HepG2 (cell line): ENCODE results near the gene ADIRF. TPM values are rescaled to one million over a fixed set of nuclear protein-coding genes. Genes with fewer than 3 reads are reported as not detected.
A peak's percentile ranks its signal among the peaks of the same experiment; 100 is the strongest.

ENCODE experiments used
- ATAC-seq: fragments of 200-7000 bp; cut with Tn5 transposase; 3 replicates; pipeline ENCODE4 v1.9.1; 2020; ENCODE audit warnings: mild to moderate bottlenecking, moderate library complexity
- BruUV-seq: library from RNA; stranded (reverse); fragments of 400-500 nt; replicated peaks from 2 replicates; lab custom pipeline; 2021; lab: Mats Ljungman, UMichigan
- CTCF ChIA-PET: fragments of 300-600 bp; formaldehyde crosslinking; extraction: SDS; loops from one replicate; lab custom pipeline; 2021; ENCODE audit warnings: low total read pairs, inconsistent platforms, low intra/inter-chr PET ratio; lab: Yijun Ruan, JAX
- POLR2A ChIA-PET: fragments of 350-600 bp; sonication (Branson Sonifier 250); formaldehyde crosslinking; loops from one replicate; lab custom pipeline; 2020; ENCODE audit warnings: antibody characterized with exemption, inconsistent platforms; lab: Yijun Ruan, JAX
- DNase-seq: peaks from one replicate; pipeline ENCODE4 v3.0.0-alpha.2; 2015; ENCODE audit warnings: low spot score
- FAIRE-seq: peaks from 3 replicates; lab custom pipeline; 2011; peaks lifted over from hg19 to GRCh38; lab: Jason Lieb, UNC
- H2AFZ ChIP-seq: one replicate; pipeline ENCODE4 v1.6.1; 2011; ENCODE audit warnings: low read length, inconsistent platforms
- H3K27ac ChIP-seq: fragments of 300-600 bp; 3 replicates; pipeline ENCODE4 v1.8.0; 2011; ENCODE audit warnings: mixed run types, mild to moderate bottlenecking, mixed read lengths, low read length, inconsistent platforms; ENCODE audit not compliant: insufficient read depth; ENCODE audit errors: extremely low read length
- H3K27me3 ChIP-seq, 2 experiments: fragments of 200-600 bp in 1 of 2; 2 replicates in 1 of 2; 3 replicates in 1 of 2; pipeline versions ENCODE4 v1.6.0 to v1.8.0; 2011; ENCODE audit warnings: low read length in 2 of 2, mild to moderate bottlenecking in 2 of 2, moderate library complexity in 2 of 2, inconsistent platforms in 1 of 2; ENCODE audit not compliant: insufficient read depth in 2 of 2, control insufficient read depth in 1 of 2
- H3K36me3 ChIP-seq, 2 experiments: fragments of 200-600 bp in 1 of 2; replicated peaks in 1 of 2; 2 replicates in 1 of 2; 3 replicates in 1 of 2; pipeline versions ENCODE4 v1.5.1 to v1.8.0; 2011; ENCODE audit warnings: low read length in 2 of 2, inconsistent platforms in 1 of 2; ENCODE audit not compliant: insufficient read depth in 2 of 2, control insufficient read depth in 1 of 2
- H3K4me1 ChIP-seq: 2 replicates; pipeline ENCODE4 v1.5.1; 2012; ENCODE audit warnings: low read length, inconsistent platforms; ENCODE audit not compliant: insufficient read depth
- H3K4me2 ChIP-seq: 2 replicates; pipeline ENCODE4 v1.6.0; 2011; ENCODE audit warnings: low read depth, low read length, inconsistent platforms
- H3K4me3 ChIP-seq, 3 experiments: fragments of 200-600 bp in 1 of 3; sonication (generic), shearing (Covaris generic) in 1 of 3; replicated peaks in 1 of 3; 2 replicates each; pipeline ENCODE4 v1.5.1; 2011 to 2016; ENCODE audit warnings: low read length in 3 of 3, inconsistent platforms in 2 of 3, low read depth in 2 of 3, mild to moderate bottlenecking in 2 of 3, control low read depth in 1 of 3, mixed read lengths in 1 of 3; ENCODE audit not compliant: insufficient read depth in 1 of 3
- H3K79me2 ChIP-seq: one replicate; pipeline ENCODE4 v1.6.1; 2011; ENCODE audit warnings: low read length, inconsistent platforms; ENCODE audit not compliant: insufficient read depth
- H3K9ac ChIP-seq: 2 replicates; pipeline ENCODE4 v1.6.0; 2011; ENCODE audit warnings: mild to moderate bottlenecking, low read depth, low read length, inconsistent platforms; ENCODE audit not compliant: insufficient read depth
- H3K9me3 ChIP-seq: 2 replicates; pipeline ENCODE4 v1.5.1; 2012; ENCODE audit warnings: mild to moderate bottlenecking, low read length
- H4K20me1 ChIP-seq: 2 replicates; pipeline ENCODE4 v1.6.0; 2011; ENCODE audit warnings: inconsistent platforms, mild to moderate bottlenecking, low read length, moderate library complexity; ENCODE audit not compliant: insufficient read depth
- CBX1 ChIP-seq: IDR thresholded peaks from one replicate; pipeline ENCODE4 v1.6.1; 2016; ENCODE audit warnings: antibody characterized with exemption, low read depth
- CCDC6 ChIP-seq: sonication (generic); formaldehyde crosslinking; IDR thresholded peaks from 2 replicates; pipeline ENCODE4 v1.8.1; 2022; ENCODE audit warnings: mild to moderate bottlenecking, missing genetic modification reagents, moderate library complexity
- POGZ ChIP-seq: sonication (generic); formaldehyde crosslinking; IDR thresholded peaks from 2 replicates; pipeline ENCODE4 v1.4.0; 2020; ENCODE audit warnings: mild to moderate bottlenecking, missing genetic modification reagents
- POLR2G ChIP-seq: fragments of 200-400 bp; formaldehyde crosslinking; IDR thresholded peaks from 2 replicates; pipeline ENCODE4 v1.6.1; 2018; ENCODE audit warnings: mild to moderate bottlenecking, low read depth, low read length, moderate library complexity
- SKI ChIP-seq: fragments of 450-650 bp; IDR thresholded peaks from one replicate; pipeline ENCODE4 v1.6.1; 2018; ENCODE audit warnings: mild to moderate bottlenecking; ENCODE audit not compliant: partially characterized antibody
- SP140L ChIP-seq: sonication (generic); formaldehyde crosslinking; IDR thresholded peaks from 2 replicates; pipeline ENCODE4 v1.4.0; 2020; ENCODE audit warnings: missing genetic modification reagents, borderline replicate concordance
- YEATS2 ChIP-seq: sonication (generic); formaldehyde crosslinking; IDR thresholded peaks from 2 replicates; pipeline ENCODE4 v1.4.0; 2020; ENCODE audit warnings: missing genetic modification reagents, borderline replicate concordance
- ZNF556 ChIP-seq: sonication (generic); formaldehyde crosslinking; IDR thresholded peaks from 2 replicates; pipeline ENCODE4 v1.4.0; 2020; ENCODE audit warnings: mild to moderate bottlenecking, missing genetic modification reagents, borderline replicate concordance
- ZNF616 ChIP-seq: sonication (generic); formaldehyde crosslinking; IDR thresholded peaks from 2 replicates; pipeline ENCODE4 v1.5.0; 2020; ENCODE audit warnings: low read depth, mild to moderate bottlenecking, missing genetic modification reagents
- ZNF839 ChIP-seq: sonication (generic); formaldehyde crosslinking; IDR thresholded peaks from 2 replicates; pipeline ENCODE4 v1.4.0; 2020; ENCODE audit warnings: missing genetic modification reagents, mild to moderate bottlenecking, borderline replicate concordance
- ZNF850 ChIP-seq: sonication (generic); formaldehyde crosslinking; conservative IDR thresholded peaks from 2 replicates; pipeline ENCODE4 v1.9.0; 2021; ENCODE audit warnings: mild to moderate bottlenecking, missing genetic modification reagents
- WGBS: methylation state at CpG from one replicate; pipeline ENCODE4 v1.1.6; 2017; ENCODE audit warnings: low lambda C conversion rate; 5-methylcytosine and 5-hydroxymethylcytosine counted together
- in situ Hi-C: cut with HindIII; loops from 2 replicates; pipeline ENCODE4 v1.10.0; 2017; ENCODE audit warnings: low pct_unique_long_range_greater_than_20kb; ENCODE audit not compliant: extremely low pct_ligation_motif_present
- intact Hi-C: fragments of 100-400 bp; cut with micrococcal nuclease; formaldehyde crosslinking; loops from one replicate; pipeline ENCODE4 v1.10.0; 2022; ENCODE audit not compliant: unreplicated experiment
- polyA plus RNA-seq, 8 experiments: library from polyadenylated mRNA; depleted of rRNA in 3 of 8; stranded (reverse) in 7 of 8; unstranded in 1 of 8; fragments of >200 nt; fragmentation: Illumina TruSeq in 4 of 8; extraction: Trizol in 4 of 8; gene quantifications; 2 replicates each; pipeline versions ENCODE4 v1.2.1 to v1.2.3, GENCODE V29; 2011 to 2016; ENCODE audit warnings: low read depth in 4 of 8, missing spikeins in 1 of 8, mixed read lengths in 1 of 8; ENCODE audit not compliant: insufficient read depth in 1 of 8
- total RNA-seq, 5 experiments: library from RNA; depleted of rRNA; stranded (reverse); fragments of >200 nt; fragmentation: Illumina TruSeq; extraction: Trizol; gene quantifications; 2 replicates each; pipeline ENCODE4 v1.2.3, GENCODE V29; 2016; ENCODE audit warnings: low read depth in 1 of 5

Gene ADIRF
- total and polyA plus RNA-seq, 2 of the 13 experiments (the other 11 are each of a cell fraction or from before 2014, with no cell fraction given), result 0.13 to 0.40 TPM

- no peak for TF ChIP-seq CCDC6 (CRISPR knock-in tag)
These were observed 2.2 kb upstream of the ADIRF start (continued) for GRCh38 chr10:86965986-86966654.

DNA sequence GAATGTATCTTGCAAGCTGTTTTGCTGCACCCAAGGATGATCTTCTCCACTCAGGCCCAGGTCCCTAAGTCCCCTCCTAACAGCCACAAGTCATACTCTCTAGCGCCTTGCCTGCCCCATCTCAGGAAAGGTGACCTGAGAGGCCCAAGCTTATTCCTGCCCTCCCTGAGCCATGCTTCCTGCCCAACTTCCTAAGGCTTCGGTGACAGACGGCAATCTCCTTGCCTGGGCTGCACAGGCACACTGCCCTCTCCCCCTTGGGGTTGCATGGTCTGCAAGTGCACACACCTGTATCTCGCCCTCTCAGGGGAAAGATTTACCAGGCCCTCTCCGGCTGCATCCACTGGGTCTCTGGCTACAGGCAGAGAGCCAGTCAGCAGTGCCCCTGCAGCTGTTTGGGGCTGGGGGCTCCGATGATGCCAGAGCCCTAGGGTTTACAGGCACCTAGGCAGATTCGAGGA lies 771 bp upstream of the ADIRF start:
- in situ Hi-C loops, result no loop called here
- H3K4me1 ChIP-seq, result peaks cover 30% of the 10 kb centered on the region
- ATAC-seq (no peak), FAIRE-seq (no peak), DNase-seq (no peak)
- H3K27me3 ChIP-seq, result peaks cover 9 to 57% of the 10 kb centered on the region in 2 experiments; a peak in 3 of 5 replicates
- intact Hi-C loops, result no loop called here
- TF ChIP-seq ZNF556 (CRISPR knock-in tag) (no peak), POGZ (CRISPR knock-in tag) (no peak), ZNF850 (CRISPR knock-in tag) (no peak), POLR2G (no peak), ZNF616 (CRISPR knock-in tag) (no peak), SKI (no peak), CBX1 (no peak), SP140L (CRISPR knock-in tag) (no peak), YEATS2 (CRISPR knock-in tag) (no peak), ZNF839 (CRISPR knock-in tag) (no peak)
- peak overlapping the region; percentile 67; the same call in 1 of the 2 replicates for H3K4me2 ChIP-seq
- H3K9ac ChIP-seq, result no peak overlapping the region
- H3K79me2 ChIP-seq, result no peaks in the 10 kb centered on the region
- WGBS, result 85% methylated on average over 5 of the region's 7 CpGs
- no peaks in the 10 kb centered on the region for H4K20me1 ChIP-seq
- H3K27ac ChIP-seq, result no peak overlapping the region
- POLR2A ChIA-PET, result no interaction called here
- H2AFZ ChIP-seq, result no peak overlapping the region
- no peaks in the 10 kb centered on the region for H3K9me3 ChIP-seq
- H3K4me3 ChIP-seq, result no peak overlapping the region
- BruUV-seq, result no TSS peak
- CTCF ChIA-PET, result interaction anchor here (2.6 kb wide), 1 partner anchor 28 kb away, joined by 26 read pairs; no protein-coding TSS in a partner anchor
- H3K36me3 ChIP-seq, result no peaks in the 10 kb centered on the region
